ENCODE measurements around the gene IPO7.

Gene IPO7

GRCh38 chr11:9494316-9494715 lies 109.9 kb downstream of the IPO7 start:
- no peak for DNase-seq (ENCODE audit: low spot score)

- DNase-seq (ENCODE audit: low spot score): no peak
Observed at GRCh38 chr11:9495803-9496514, 111.5 kb downstream of the IPO7 start.
